Mucosa of descending colon (tissue), 3 donors: ENCODE results near the gene MAGEA11. TPM values are rescaled to one million over a fixed set of nuclear protein-coding genes. Genes with fewer than 3 reads are reported as not detected.
"Not testable (repeated sequence)": the region's sequence is repeated elsewhere in the genome, so short reads cannot be mapped to it uniquely, and the experiment has no call there.

Experiments
- ATAC-seq: fragments of 200-7000 bp; cut with Tn5 transposase; one replicate; pipeline ENCODE4 v1.9.1; 2020; ENCODE audit warnings: mild to moderate bottlenecking, moderate library complexity
- DNase-seq, 3 donors: peaks; one replicate each; pipeline ENCODE4 v3.0.0-alpha.2; 2020
- H3K36me3 ChIP-seq: fragments of 200-600 bp; one replicate; pipeline ENCODE4 v1.8.0; 2021; ENCODE audit warnings: low read depth, mild to moderate bottlenecking
- H3K4me1 ChIP-seq: fragments of 200-600 bp; one replicate; pipeline ENCODE4 v1.8.0; 2021; ENCODE audit warnings: low read depth, mild to moderate bottlenecking
- H3K4me3 ChIP-seq: fragments of 200-600 bp; one replicate; pipeline ENCODE4 v1.8.0; 2021; ENCODE audit warnings: mild to moderate bottlenecking
- H3K9me3 ChIP-seq: fragments of 200-600 bp; one replicate; pipeline ENCODE4 v1.8.0; 2021; ENCODE audit warnings: mild to moderate bottlenecking
- intact Hi-C, 2 donors: fragments of 100-400 bp; cut with DNase I in 1 of 2; cut with micrococcal nuclease in 1 of 2; formaldehyde crosslinking; loops; one replicate each; pipeline versions ENCODE4 v1.11.0 to v1.11.1; 2022; cut with DNase I, micrococcal nuclease
- long read RNA-seq, 2 donors: library from polyadenylated mRNA; unstranded; transcript quantifications; one replicate each; pipeline ENCODE4 v2.0.0, GENCODE V29; 2019 to 2021
- total RNA-seq, 3 donors: library from RNA; stranded (reverse); fragmentation: NEBNext Ultra II Directional in 2 of 3; extraction: Animal tissue kit (Norgen Biotek cat#: 25700) in 2 of 3; gene quantifications; one replicate each; pipeline versions ENCODE4 v1.2.1 to v1.2.4, GENCODE V29; 2021 to 2023
- TF ChIP-seq, protein P1 (sequence below): fragments of 200-600 bp; IDR thresholded peaks from one replicate; pipeline ENCODE4 v1.8.0; 2022; ENCODE audit warnings: antibody characterized with exemption, mild to moderate bottlenecking
- donor health status: DM: no; HTN: no; CAD: no; lungs with moderate emphysema.
- donor health status: DM: no; HTN: no; CAD: no.
- donor health status: DM: no; HTN: yes; CAD: no.

MAGEA11 gene, protein sequence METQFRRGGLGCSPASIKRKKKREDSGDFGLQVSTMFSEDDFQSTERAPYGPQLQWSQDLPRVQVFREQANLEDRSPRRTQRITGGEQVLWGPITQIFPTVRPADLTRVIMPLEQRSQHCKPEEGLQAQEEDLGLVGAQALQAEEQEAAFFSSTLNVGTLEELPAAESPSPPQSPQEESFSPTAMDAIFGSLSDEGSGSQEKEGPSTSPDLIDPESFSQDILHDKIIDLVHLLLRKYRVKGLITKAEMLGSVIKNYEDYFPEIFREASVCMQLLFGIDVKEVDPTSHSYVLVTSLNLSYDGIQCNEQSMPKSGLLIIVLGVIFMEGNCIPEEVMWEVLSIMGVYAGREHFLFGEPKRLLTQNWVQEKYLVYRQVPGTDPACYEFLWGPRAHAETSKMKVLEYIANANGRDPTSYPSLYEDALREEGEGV
- total RNA-seq: not detected
- long read RNA-seq, donor 1: 0 reads
- long read RNA-seq, donor 2: 0 reads

DNA sequence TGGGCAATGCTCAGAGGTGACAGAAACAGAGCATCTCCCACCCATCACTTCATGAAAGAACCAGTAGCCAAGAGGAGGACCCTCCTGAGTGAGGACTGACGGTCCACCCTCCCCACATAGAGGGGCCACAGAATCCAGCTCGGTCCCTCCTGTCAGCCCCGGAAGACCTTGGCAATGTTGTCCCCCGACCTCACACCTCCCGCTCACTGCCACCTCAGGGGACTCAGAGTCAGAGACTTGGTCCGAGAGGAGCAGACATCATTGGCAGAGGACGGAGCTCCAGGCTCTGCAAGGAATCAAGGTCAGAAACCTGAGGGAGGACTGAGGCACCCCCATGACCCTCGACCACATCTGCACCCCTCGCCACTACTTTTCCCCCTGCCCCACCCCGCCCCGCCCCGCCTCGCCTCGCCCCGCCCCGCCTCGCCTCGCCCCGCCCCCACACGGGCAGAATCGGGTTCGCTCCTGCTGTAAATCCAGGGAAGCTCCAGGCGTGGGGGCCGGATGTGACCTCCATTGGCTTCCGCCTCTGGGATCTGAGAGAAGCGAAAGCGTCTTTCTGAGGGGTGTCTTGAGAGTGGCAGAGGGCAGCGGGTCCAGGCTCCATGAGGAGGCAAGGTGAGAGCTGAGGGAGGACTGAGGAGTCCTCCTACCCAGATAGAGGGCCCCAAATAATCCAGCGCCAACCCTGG is at the start of gene MAGEA11:
Gene MAGEA11, plus strand, starts transcription at position 516 of the 692 bp plus-strand sequence. CDS start 1,100 bp downstream, outside the sequence.
- no peaks in the 10 kb centered on the region for H3K36me3 ChIP-seq
- no peak within 1 kb of the TSS for H3K4me3 ChIP-seq
- TF ChIP-seq, protein P1, sequence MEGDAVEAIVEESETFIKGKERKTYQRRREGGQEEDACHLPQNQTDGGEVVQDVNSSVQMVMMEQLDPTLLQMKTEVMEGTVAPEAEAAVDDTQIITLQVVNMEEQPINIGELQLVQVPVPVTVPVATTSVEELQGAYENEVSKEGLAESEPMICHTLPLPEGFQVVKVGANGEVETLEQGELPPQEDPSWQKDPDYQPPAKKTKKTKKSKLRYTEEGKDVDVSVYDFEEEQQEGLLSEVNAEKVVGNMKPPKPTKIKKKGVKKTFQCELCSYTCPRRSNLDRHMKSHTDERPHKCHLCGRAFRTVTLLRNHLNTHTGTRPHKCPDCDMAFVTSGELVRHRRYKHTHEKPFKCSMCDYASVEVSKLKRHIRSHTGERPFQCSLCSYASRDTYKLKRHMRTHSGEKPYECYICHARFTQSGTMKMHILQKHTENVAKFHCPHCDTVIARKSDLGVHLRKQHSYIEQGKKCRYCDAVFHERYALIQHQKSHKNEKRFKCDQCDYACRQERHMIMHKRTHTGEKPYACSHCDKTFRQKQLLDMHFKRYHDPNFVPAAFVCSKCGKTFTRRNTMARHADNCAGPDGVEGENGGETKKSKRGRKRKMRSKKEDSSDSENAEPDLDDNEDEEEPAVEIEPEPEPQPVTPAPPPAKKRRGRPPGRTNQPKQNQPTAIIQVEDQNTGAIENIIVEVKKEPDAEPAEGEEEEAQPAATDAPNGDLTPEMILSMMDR: no peak
- H3K4me1 ChIP-seq: no peaks in the 10 kb centered on the region
- intact Hi-C loops: no loop called here
- H3K9me3 ChIP-seq: no peaks in the 10 kb centered on the region
- no peak for ATAC-seq
- DNase-seq: no peak

DNA sequence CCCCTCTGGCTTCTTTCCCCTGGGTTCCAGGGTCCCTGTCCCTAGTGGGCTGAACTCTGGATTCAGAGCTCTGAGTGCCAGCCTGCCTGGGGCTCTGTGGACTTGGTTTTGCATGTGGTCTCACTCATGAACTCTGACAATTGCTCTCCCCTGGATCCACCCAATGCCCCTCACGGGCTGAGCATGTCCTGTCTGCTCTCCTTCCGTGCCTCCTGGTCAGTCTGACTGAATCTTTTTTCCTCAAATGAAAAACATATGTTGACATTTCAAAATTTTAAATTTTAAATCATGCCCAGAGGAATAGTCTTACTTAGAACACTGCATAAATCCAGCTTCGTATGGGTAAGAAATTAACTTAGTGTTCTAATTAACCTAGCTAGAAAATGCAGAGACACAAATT is 36.8 kb upstream of the MAGEA11 start:
- H3K9me3 ChIP-seq, DNase-seq, H3K36me3 ChIP-seq, ATAC-seq, H3K4me3 ChIP-seq, intact Hi-C loops, H3K4me1 ChIP-seq: not testable (repeated sequence)

DNA sequence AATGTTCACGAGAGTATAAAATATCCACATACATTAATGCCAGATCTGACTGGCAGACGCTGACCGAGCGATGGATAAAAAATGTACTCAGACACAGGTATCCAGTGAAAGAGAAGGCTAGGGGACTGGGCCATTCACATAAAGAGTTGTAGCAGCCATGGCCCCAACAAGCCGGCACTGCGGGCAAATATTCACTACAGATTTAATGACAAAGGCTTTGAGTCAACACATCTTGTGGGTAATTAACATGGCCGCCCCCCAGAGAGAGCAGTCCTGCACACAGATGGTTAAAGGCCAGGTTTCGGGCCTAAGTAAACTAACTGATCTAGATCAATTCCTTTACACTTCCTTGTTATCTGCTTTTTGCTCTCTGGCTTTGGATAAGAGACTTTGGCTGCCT is 36.3 kb upstream of the MAGEA11 start:
- H3K9me3 ChIP-seq, ATAC-seq, DNase-seq, H3K4me3 ChIP-seq, H3K4me1 ChIP-seq, H3K36me3 ChIP-seq, intact Hi-C loops: not testable (repeated sequence)

DNA sequence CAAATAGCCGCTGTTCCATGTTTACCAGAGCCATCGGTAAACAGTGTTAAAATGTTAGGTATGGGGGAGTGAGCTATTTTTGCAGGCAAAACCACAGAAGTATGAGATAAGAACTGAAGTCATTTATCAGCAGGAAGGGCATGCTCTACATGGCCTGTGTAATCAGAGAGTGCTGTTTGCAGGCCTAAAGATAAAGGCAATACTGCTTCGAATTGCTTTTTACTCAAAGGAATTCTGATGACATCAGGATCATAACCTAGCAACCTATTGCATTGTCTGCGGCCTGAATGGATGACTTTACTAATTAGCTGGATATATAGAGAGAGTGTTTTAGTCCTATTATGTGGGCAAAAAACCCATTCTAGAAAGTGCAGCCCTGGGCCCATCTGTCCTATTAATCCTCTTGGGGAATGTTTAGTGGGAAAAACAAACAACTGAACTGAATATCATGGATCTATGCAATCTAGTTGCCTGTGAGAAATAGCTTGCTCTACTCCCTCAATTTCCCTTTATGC is 32.6 kb upstream of the MAGEA11 start:
- H3K4me1 ChIP-seq, H3K36me3 ChIP-seq, DNase-seq, ATAC-seq, H3K9me3 ChIP-seq, H3K4me3 ChIP-seq, intact Hi-C loops: not testable (repeated sequence)

DNA sequence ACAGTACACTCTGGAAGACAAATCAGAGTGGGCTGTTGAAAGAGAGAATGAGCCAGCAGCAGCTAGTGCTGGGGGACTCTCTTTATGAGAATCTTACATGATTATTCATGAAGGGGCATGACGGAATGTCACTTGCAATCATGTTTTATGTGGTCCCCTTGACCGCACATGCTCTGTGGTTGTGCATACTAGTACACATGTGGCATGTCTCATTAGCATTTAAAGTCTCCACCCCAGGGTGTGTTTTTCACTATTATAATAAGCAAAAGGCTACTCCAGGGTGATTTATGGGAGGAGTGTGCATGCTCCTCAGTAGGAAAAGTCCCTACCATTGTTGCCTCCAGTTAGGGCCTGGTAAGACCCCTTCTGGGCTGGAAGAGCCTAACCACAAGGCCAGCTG is 30.7 kb upstream of the MAGEA11 start:
- no peak for DNase-seq
- ATAC-seq: no peak
- H3K4me3 ChIP-seq: no peak overlapping the region
- H3K36me3 ChIP-seq: no peaks in the 10 kb centered on the region
- TF ChIP-seq, protein P1: no peak
- no peaks in the 10 kb centered on the region for H3K9me3 ChIP-seq
- no peaks in the 10 kb centered on the region for H3K4me1 ChIP-seq
- intact Hi-C loops: no loop called here

DNA sequence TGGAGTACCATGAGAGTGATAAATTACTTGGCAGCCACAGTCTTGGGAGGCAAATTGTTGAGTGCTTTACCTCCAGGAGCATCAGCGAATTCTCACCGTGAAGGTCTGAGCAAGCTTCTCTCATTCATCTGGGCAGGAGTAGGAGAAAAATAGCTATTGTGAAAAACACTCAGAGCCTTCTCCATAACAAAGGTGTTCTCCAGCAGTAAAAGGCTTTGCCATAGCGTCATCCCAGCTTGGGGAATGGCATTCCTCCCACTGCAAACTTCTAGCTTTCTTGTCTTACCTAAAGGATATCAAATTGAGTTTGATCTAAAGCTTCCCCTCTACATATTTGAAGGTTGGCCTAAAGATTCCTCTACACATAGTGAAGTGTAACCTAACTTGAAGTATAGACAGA is 29.8 kb upstream of the MAGEA11 start:
- H3K36me3 ChIP-seq: no peaks in the 10 kb centered on the region
- intact Hi-C loops: no loop called here
- no peaks in the 10 kb centered on the region for H3K4me1 ChIP-seq
- no peak overlapping the region for H3K4me3 ChIP-seq
- no peaks in the 10 kb centered on the region for H3K9me3 ChIP-seq
- DNase-seq (no peak), ATAC-seq (no peak)
- TF ChIP-seq, protein P1: no peak
